Esophagus squamous epithelium (tissue), 5 donors: ENCODE data around the gene RGS3. TPM values are rescaled to one million over a fixed set of nuclear protein-coding genes. Genes with fewer than 3 reads are reported as not detected.

Experiments
- DNase-seq: peaks from one replicate; lab custom pipeline; 2025; lab: John Stamatoyannopoulos, UW
- H3K27ac ChIP-seq, 4 donors: fragments of 200-600 bp; sonication (generic); one replicate each; pipeline ENCODE4 v1.5.1; 2016 to 2019; ENCODE audit warnings: mild to moderate bottlenecking in 1 of 4
- H3K27me3 ChIP-seq, 4 donors: fragments of 200-600 bp; sonication (generic); 1 replicate in 3 of 4; 2 replicates in 1 of 4; pipeline versions ENCODE4 v1.5.1 to v1.6.0; 2017 to 2021; ENCODE audit warnings: antibody characterized with exemption in 1 of 4
- H3K36me3 ChIP-seq, 3 donors: fragments of 200-600 bp; sonication (generic); one replicate each; pipeline ENCODE4 v1.5.1; 2016 to 2019
- H3K4me1 ChIP-seq, 3 donors: fragments of 200-600 bp; sonication (generic); one replicate each; pipeline ENCODE4 v1.5.1; 2017 to 2019
- H3K4me3 ChIP-seq, 4 donors: fragments of 200-600 bp; sonication (generic); 1 replicate in 3 of 4; 2 replicates in 1 of 4; pipeline ENCODE4 v1.5.1; 2016 to 2019; ENCODE audit warnings: mild to moderate bottlenecking in 2 of 4, moderate library complexity in 1 of 4
- H3K9me3 ChIP-seq, 3 donors: fragments of 200-600 bp; sonication (generic); one replicate each; pipeline ENCODE4 v1.5.1; 2016 to 2019
- CTCF ChIP-seq, 6 experiments: fragments of 450-650 bp in 4 of 6; fragments of 200-600 bp in 2 of 6; sonication (generic) in 2 of 6; IDR thresholded peaks; one replicate each; pipeline ENCODE4 v1.5.1; 2016 to 2019; ENCODE audit warnings: antibody characterized with exemption in 6 of 6, mild to moderate bottlenecking in 4 of 6, moderate library complexity in 4 of 6
- POLR2A ChIP-seq, 4 donors: fragments of 450-650 bp; IDR thresholded peaks; one replicate each; pipeline ENCODE4 v1.6.1; 2017; ENCODE audit warnings: antibody characterized with exemption in 4 of 4, mild to moderate bottlenecking in 4 of 4, moderate library complexity in 3 of 4
- WGBS, 2 donors: methylation state at CpG; one replicate each; pipeline ENCODE4 v1.1.5; 2018; 5-methylcytosine and 5-hydroxymethylcytosine counted together
- intact Hi-C: fragments of 100-400 bp; cut with DNase I; formaldehyde crosslinking; loops from one replicate; pipeline ENCODE4 v1.15.0; 2022
- total RNA-seq, 4 donors: library from RNA; depleted of rRNA; stranded (reverse); fragments of >200 nt; gene quantifications; one replicate each; pipeline ENCODE4 v1.1.0, GENCODE V29; 2016
- donor health status: DM: yes; HTN: yes; CAD: no.

Gene RGS3
- total RNA-seq, 4 donors from 2014 or later = 9.7 to 16.3 (median 12.7) TPM

GRCh38 chr9:113606510-113606909 lies 143.0 kb downstream of the RGS3 start:
- DNase-seq = no peak
- no peaks in the 10 kb centered on the region for H3K9me3 ChIP-seq
- 82 to 84% methylated on average over 6 of the region's 6 CpGs for WGBS, 2 donors
- H3K36me3 ChIP-seq = no peaks in the 10 kb centered on the region
- intact Hi-C loops = no loop called here
- no peak for TF ChIP-seq POLR2A (IDR thresholded peaks at IDR 0.05)
- no peak for TF ChIP-seq CTCF (IDR thresholded peaks at IDR 0.05)
- no peaks in the 10 kb centered on the region for H3K27me3 ChIP-seq
- H3K4me1 ChIP-seq = peaks cover 11 to 40% (median 30%) of the 10 kb centered on the region in 3 donors
- no peak overlapping the region for H3K4me3 ChIP-seq
- no peak overlapping the region for H3K27ac ChIP-seq

- intact Hi-C loops = no loop called here
- 93 to 94% methylated on average over 9 of the region's 9 CpGs for WGBS, 2 donors
Observed at GRCh38 chr9:113608082-113608685, 144.7 kb downstream of the RGS3 start.

GRCh38 chr9:113609562-113610318 lies 146.2 kb downstream of the RGS3 start:
- no peak for TF ChIP-seq POLR2A (IDR thresholded peaks at IDR 0.05)
- no peak for TF ChIP-seq CTCF (IDR thresholded peaks at IDR 0.05)
- WGBS, 2 donors = 38 to 55% methylated on average over 12 to 16 of the region's 21 CpGs
- DNase-seq = no peak
- Histone ChIP-seq H3K4me1 (peaks cover 3 to 29% (median 19%) of the 10 kb centered on the region in 3 donors), H3K9me3 (no peaks in the 10 kb centered on the region), H3K36me3 (no peaks in the 10 kb centered on the region), H3K27me3 (no peaks in the 10 kb centered on the region), H3K27ac (peak overlapping the region in 3 of 4 donors; percentile 39 to 79 (median 64)), H3K4me3 (no peak overlapping the region)
- intact Hi-C loops = no loop called here

More at GRCh38 chr9:113608082-113608685, 144.7 kb downstream of the RGS3 start:
- DNase-seq = no peak
- Histone ChIP-seq H3K36me3 (no peaks in the 10 kb centered on the region), H3K27me3 (no peaks in the 10 kb centered on the region), H3K27ac (no peak overlapping the region), H3K4me1 (peaks cover 3 to 23% (median 15%) of the 10 kb centered on the region in 3 donors), H3K4me3 (no peak overlapping the region), H3K9me3 (no peaks in the 10 kb centered on the region)
- TF ChIP-seq CTCF (IDR thresholded peaks at IDR 0.05) (no peak), POLR2A (IDR thresholded peaks at IDR 0.05) (no peak)

- TF ChIP-seq POLR2A (IDR thresholded peaks at IDR 0.05) (no peak), CTCF (IDR thresholded peaks at IDR 0.05) (no peak)
- WGBS, 2 donors = 87 to 90% methylated on average over 6 of the region's 6 CpGs
- Histone ChIP-seq H3K4me3 (no peak overlapping the region), H3K4me1 (peaks cover 3 to 48% (median 26%) of the 10 kb centered on the region in 3 donors), H3K27ac (no peak overlapping the region), H3K36me3 (no peaks in the 10 kb centered on the region), H3K9me3 (no peaks in the 10 kb centered on the region), H3K27me3 (no peaks in the 10 kb centered on the region)
- intact Hi-C loops = no loop called here
- DNase-seq = no peak
Observed at GRCh38 chr9:113611461-113612215, 148.1 kb downstream of the RGS3 start.
